HepG2 (cell line): ENCODE measurements around the gene SNAI3. TPM values are rescaled to one million over a fixed set of nuclear protein-coding genes. Genes with fewer than 3 reads are reported as not detected.

ENCODE experiments used
- ARNT2 ChIP-seq: sonication (generic); formaldehyde crosslinking; IDR thresholded peaks from 2 replicates; pipeline ENCODE4 v1.8.0; 2022; ENCODE audit warnings: mild to moderate bottlenecking, low read depth, missing genetic modification reagents, moderate library complexity
- ARNTL ChIP-seq: sonication (generic); formaldehyde crosslinking; IDR thresholded peaks from 2 replicates; pipeline ENCODE4 v1.4.0; 2020; ENCODE audit warnings: mild to moderate bottlenecking, missing genetic modification reagents
- ATF4 ChIP-seq, 2 experiments: fragments of 450-650 bp in 1 of 2; sonication (generic) in 1 of 2; formaldehyde crosslinking; IDR thresholded peaks; 2 replicates each; pipeline versions ENCODE4 v1.5.0 to v1.8.0; 2020 to 2022; ENCODE audit warnings: mild to moderate bottlenecking in 1 of 2, missing genetic modification reagents in 1 of 2
- DNMT3B ChIP-seq: conservative IDR thresholded peaks from 2 replicates; pipeline ENCODE4 v1.6.1; 2016; ENCODE audit warnings: missing biosample characterization, control low read depth
- ELF4 ChIP-seq: sonication (generic); formaldehyde crosslinking; IDR thresholded peaks from 2 replicates; pipeline ENCODE4 v1.5.0; 2020; ENCODE audit warnings: missing genetic modification reagents, mild to moderate bottlenecking, moderate library complexity, borderline replicate concordance
- HINFP ChIP-seq: sonication (generic); formaldehyde crosslinking; IDR thresholded peaks from 2 replicates; pipeline ENCODE4 v1.4.0; 2020; ENCODE audit warnings: low read depth, mild to moderate bottlenecking, missing genetic modification reagents
- HNRNPUL1 ChIP-seq: fragments of 200-400 bp; formaldehyde crosslinking; IDR thresholded peaks from 2 replicates; pipeline ENCODE4 v1.6.1; 2017; ENCODE audit warnings: low read depth, mild to moderate bottlenecking, low read length, moderate library complexity
- IRF1 ChIP-seq: sonication (generic); formaldehyde crosslinking; IDR thresholded peaks from 2 replicates; pipeline ENCODE4 v1.4.0; 2020; ENCODE audit warnings: low read depth, mild to moderate bottlenecking, missing genetic modification reagents
- JUN ChIP-seq: sonication (generic); formaldehyde crosslinking; IDR thresholded peaks from 2 replicates; pipeline ENCODE4 v1.4.0; 2020; ENCODE audit warnings: mild to moderate bottlenecking, missing genetic modification reagents
- KLF11 ChIP-seq: IDR thresholded peaks from 2 replicates; pipeline ENCODE4 v1.6.1; 2016; ENCODE audit warnings: missing compliant biosample characterization
- MBNL3 ChIP-seq: fragments of 250-450 bp; sonication (Bioruptor Pico); conservative IDR thresholded peaks from 2 replicates; pipeline ENCODE4 v1.8.0; 2022; ENCODE audit warnings: mild to moderate bottlenecking, inconsistent platforms
- MIXL1 ChIP-seq: IDR thresholded peaks from 2 replicates; pipeline ENCODE4 v1.6.1; 2016
- MTA3 ChIP-seq: sonication (generic); formaldehyde crosslinking; IDR thresholded peaks from 2 replicates; pipeline ENCODE4 v1.4.0; 2020; ENCODE audit warnings: missing genetic modification reagents
- NR2F1 ChIP-seq, 2 experiments: fragments of 450-650 bp in 1 of 2; formaldehyde crosslinking in 1 of 2; IDR thresholded peaks; 2 replicates each; pipeline versions ENCODE4 v1.5.0 to v1.6.1; 2016 to 2020; ENCODE audit warnings: mild to moderate bottlenecking in 1 of 2, missing compliant biosample characterization in 1 of 2, missing genetic modification reagents in 1 of 2, moderate library complexity in 1 of 2
- PITX1 ChIP-seq: sonication (generic); formaldehyde crosslinking; IDR thresholded peaks from 2 replicates; pipeline ENCODE4 v1.5.1; 2020; ENCODE audit warnings: mild to moderate bottlenecking, missing genetic modification reagents
- PRMT3 ChIP-seq: sonication (generic); formaldehyde crosslinking; IDR thresholded peaks from 2 replicates; pipeline ENCODE4 v1.8.1; 2022; ENCODE audit warnings: low read depth, mild to moderate bottlenecking, moderate library complexity, missing genetic modification reagents, borderline replicate concordance
- SIN3B ChIP-seq: fragments of 150-350 bp; IDR thresholded peaks from 2 replicates; pipeline ENCODE4 v1.6.1; 2014; ENCODE audit warnings: low read length
- SNAPC2 ChIP-seq: sonication (generic); formaldehyde crosslinking; IDR thresholded peaks from 2 replicates; pipeline ENCODE4 v1.8.1; 2022; ENCODE audit warnings: mild to moderate bottlenecking, missing genetic modification reagents
- SRSF4 ChIP-seq: fragments of 200-400 bp; formaldehyde crosslinking; IDR thresholded peaks from one replicate; pipeline ENCODE4 v1.6.1; 2018; ENCODE audit warnings: mild to moderate bottlenecking, low read depth, low read length, moderate library complexity; ENCODE audit not compliant: poor library complexity, severe bottlenecking
- U2AF2 ChIP-seq: fragments of 200-400 bp; formaldehyde crosslinking; IDR thresholded peaks from 2 replicates; pipeline ENCODE4 v1.6.1; 2017; ENCODE audit warnings: low read depth, mild to moderate bottlenecking, low read length
- UBTF ChIP-seq: sonication (generic); formaldehyde crosslinking; IDR thresholded peaks from 2 replicates; pipeline ENCODE4 v1.4.0; 2020; ENCODE audit warnings: mild to moderate bottlenecking, missing genetic modification reagents
- ZNF552 ChIP-seq: sonication (generic); formaldehyde crosslinking; IDR thresholded peaks from 2 replicates; pipeline ENCODE4 v1.9.0; 2022; ENCODE audit warnings: missing genetic modification reagents, mild to moderate bottlenecking, borderline replicate concordance
- ZNF660 ChIP-seq: sonication (generic); formaldehyde crosslinking; IDR thresholded peaks from 2 replicates; pipeline ENCODE4 v1.5.1; 2020; ENCODE audit warnings: mild to moderate bottlenecking, low read depth, missing genetic modification reagents, borderline replicate concordance
- ZNF788 ChIP-seq: sonication (generic); formaldehyde crosslinking; IDR thresholded peaks from 2 replicates; pipeline ENCODE4 v1.5.0; 2020; ENCODE audit warnings: mild to moderate bottlenecking, missing genetic modification reagents, borderline replicate concordance
- polyA plus RNA-seq, 8 experiments: library from polyadenylated mRNA; depleted of rRNA in 3 of 8; stranded (reverse) in 7 of 8; unstranded in 1 of 8; fragments of >200 nt; fragmentation: Illumina TruSeq in 4 of 8; extraction: Trizol in 4 of 8; gene quantifications; 2 replicates each; pipeline versions ENCODE4 v1.2.1 to v1.2.3, GENCODE V29; 2011 to 2016; ENCODE audit warnings: low read depth in 4 of 8, missing spikeins in 1 of 8, mixed read lengths in 1 of 8; ENCODE audit not compliant: insufficient read depth in 1 of 8
- total RNA-seq, 5 experiments: library from RNA; depleted of rRNA; stranded (reverse); fragments of >200 nt; fragmentation: Illumina TruSeq; extraction: Trizol; gene quantifications; 2 replicates each; pipeline ENCODE4 v1.2.3, GENCODE V29; 2016; ENCODE audit warnings: low read depth in 1 of 5

The SNAI3 gene
- total and polyA plus RNA-seq, 2 of the 13 experiments (the other 11 are each of a cell fraction or from before 2014, with no cell fraction given), result 0.09 to 0.18 TPM

- TF ChIP-seq IRF1 (CRISPR knock-in tag) (no peak), SIN3B (no peak), MIXL1 (0 out of 2 replicates have a peak, but pooled peaks have one; percentile 11), UBTF (CRISPR knock-in tag) (0 out of 2 replicates have a peak, but pooled peaks have one; percentile 22), MTA3 (CRISPR knock-in tag) (no peak), KLF11 (no peak), HNRNPUL1 (no peak), PRMT3 (CRISPR knock-in tag) (no peak), ARNT2 (CRISPR knock-in tag) (no peak), ELF4 (CRISPR knock-in tag) (no peak), DNMT3B (CRISPR knock-in tag) (no peak), MBNL3 (CRISPR knock-in tag) (no peak), PITX1 (CRISPR knock-in tag) (no peak), SNAPC2 (CRISPR knock-in tag) (no peak), ZNF660 (no peak), JUN (CRISPR knock-in tag) (no peak), ZNF788 (CRISPR knock-in tag) (no peak), ATF4 (CRISPR knock-in tag; IDR thresholded peaks at IDR 0.05) (no peak), ARNTL (CRISPR knock-in tag) (no peak), NR2F1 (CRISPR knock-in tag; IDR thresholded peaks at IDR 0.05) (no peak), U2AF2 (no peak), SRSF4 (no peak), HINFP (CRISPR knock-in tag) (no peak), ZNF552 (CRISPR knock-in tag) (no peak; the same call in 1 of the 2 replicates)
These were observed 36.9 kb downstream of the SNAI3 start (continued) for GRCh38 chr16:88649195-88649923.
